Stimulated activated CD4-positive, alpha-beta T cell treated with anti-CD3 and anti-CD28 coated beads, Interleukin-1b, Interleukin-23, amount 100 ng/mL, for 1 hour (primary cell): ENCODE results near the gene CD63.

ENCODE experiments used
- DNase-seq, 2 donors: peaks; one replicate each; pipeline ENCODE4 v3.0.0-alpha.2; 2020; ENCODE audit warnings: low read depth in 2 of 2

Gene CD63

GRCh38 chr12:55688716-55689655 is 39.8 kb downstream of the CD63 start:
- no peak for DNase-seq

GRCh38 chr12:55687746-55688145 is 41.1 kb downstream of the CD63 start:
- no peak for DNase-seq

DNA sequence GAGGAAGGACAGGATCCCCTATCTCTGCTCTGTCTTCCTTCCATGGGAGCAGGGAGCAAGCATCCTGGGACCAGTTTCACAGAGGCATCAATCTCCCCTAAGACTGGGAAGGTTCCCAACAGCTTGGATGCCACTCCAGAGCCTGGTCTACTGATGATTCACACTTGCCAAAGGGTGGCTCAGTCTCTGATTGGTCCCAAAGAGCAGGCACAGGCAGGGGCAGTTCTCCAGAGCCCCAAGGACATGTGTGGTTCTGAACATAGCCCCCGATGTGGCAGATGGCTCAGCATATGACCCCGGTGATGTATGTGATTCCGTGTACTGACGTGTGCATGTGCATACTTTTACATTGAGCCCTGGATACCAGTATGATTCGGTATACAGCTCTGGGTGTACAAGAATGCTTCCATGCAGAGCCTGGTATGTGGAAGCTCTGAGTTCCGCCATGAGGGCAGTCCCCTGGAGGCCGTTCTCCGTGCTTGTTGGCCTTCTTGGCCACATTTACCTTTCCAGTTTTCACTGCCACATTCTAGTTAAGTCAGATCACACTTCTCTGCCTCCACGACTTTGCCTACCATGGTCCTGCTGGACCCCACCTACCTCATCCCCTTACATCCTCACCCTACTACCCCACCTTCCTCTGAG is 42.3 kb downstream of the CD63 start:
- no peak for DNase-seq

- DNase-seq = no peak
These were observed 43.1 kb downstream of the CD63 start for GRCh38 chr12:55685671-55686070.

GRCh38 chr12:55684761-55685370 is 43.9 kb downstream of the CD63 start:
- DNase-seq = no peak

- DNase-seq = no peak
These were observed 45.1 kb downstream of the CD63 start for GRCh38 chr12:55683676-55684075.

GRCh38 chr12:55682087-55682796 is 46.6 kb downstream of the CD63 start:
- no peak for DNase-seq

DNA sequence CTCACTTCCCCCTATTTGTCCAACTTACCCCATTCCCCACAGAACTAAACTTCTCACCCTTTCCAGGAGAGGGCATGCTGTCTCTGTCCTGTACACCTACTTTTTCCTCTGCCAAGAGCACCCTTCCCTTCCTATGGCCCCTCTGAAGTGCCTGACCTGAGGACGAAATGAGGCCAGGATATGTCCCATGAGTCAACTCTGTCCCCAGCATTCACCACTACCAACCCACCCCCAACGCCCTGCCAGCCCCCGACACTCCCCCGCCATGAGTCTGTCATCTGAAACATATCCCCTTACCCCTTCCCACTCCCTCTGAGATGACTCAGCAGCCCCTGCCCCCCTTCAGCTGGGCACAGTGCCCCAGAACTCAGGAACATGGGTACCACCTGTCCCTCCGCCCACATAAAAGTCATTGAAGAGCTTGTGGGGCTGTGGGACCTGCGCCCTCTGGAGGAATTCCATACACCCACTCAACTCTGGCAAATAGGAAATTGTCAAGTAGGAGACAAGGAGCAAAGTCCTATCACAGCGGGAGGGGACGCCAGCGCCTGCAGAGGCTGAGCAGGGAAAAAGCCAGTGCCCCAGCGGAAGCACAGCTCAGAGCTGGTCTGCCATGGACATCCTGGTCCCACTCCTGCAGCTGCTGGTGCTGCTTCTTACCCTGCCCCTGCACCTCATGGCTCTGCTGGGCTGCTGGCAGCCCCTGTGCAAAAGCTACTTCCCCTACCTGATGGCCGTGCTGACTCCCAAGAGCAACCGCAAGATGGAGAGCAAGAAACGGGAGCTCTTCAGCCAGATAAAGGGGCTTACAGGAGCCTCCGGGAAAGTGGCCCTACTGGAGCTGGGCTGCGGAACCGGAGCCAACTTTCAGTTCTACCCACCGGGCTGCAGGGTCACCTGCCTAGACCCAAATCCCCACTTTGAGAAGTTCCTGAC is 47.4 kb downstream of the CD63 start:
- DNase-seq = no peak

GRCh38 chr12:55679691-55680090 is 49.1 kb downstream of the CD63 start:
- no peak for DNase-seq

DNA sequence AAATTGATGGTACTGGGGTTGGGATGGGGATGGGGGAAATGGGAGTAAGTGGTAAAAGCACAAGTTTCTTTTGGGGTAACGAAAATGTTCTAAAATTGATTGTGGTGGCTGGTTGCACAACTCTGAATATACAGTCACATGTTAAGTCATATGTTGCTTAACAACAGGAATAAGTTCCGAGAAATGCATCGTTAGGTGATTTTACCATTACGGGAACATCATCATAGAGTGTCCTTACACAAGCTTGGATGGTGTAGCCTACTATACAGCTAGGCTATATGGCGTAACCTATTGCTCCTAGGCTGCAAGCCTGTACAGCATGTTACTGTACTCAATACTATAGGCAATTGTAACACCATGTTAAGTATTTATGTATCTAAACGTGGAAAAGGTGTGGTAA is 52.1 kb downstream of the CD63 start:
- DNase-seq = no peak

DNA sequence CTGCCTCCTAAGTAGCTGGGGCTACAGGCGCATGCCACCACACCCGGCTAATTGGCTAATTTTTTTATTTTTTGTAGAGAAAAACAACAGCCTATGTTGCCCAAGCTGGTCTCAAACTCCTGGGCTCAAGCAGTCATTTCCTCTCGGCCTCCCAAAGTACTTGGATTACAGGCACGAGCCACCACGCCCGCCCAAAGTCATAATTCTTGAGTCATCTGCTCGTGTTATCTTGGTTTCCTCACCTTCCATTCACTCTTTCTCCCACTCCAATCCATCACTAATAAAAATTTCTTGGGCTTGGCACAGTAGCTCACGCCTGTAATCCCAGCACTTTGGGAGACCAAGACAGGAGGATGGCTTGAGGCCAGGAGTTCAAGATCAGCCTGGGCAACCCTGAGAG is 53.1 kb downstream of the CD63 start:
- DNase-seq = no peak
